Heart left ventricle (tissue), 13 donors: ENCODE results near the gene GPR39.

ENCODE experiments used
- CTCF ChIP-seq, 12 donors: fragments of 200-600 bp; sonication (generic) in 4 of 12; IDR thresholded peaks; one replicate each; pipeline versions ENCODE4 v1.5.0 to v1.8.0; 2018 to 2022; ENCODE audit warnings: antibody characterized with exemption in 12 of 12, mild to moderate bottlenecking in 5 of 12
- POLR2A ChIP-seq, 2 donors: fragments of 450-650 bp; IDR thresholded peaks; one replicate each; pipeline ENCODE4 v1.6.1; 2017; ENCODE audit warnings: antibody characterized with exemption in 2 of 2, mild to moderate bottlenecking in 2 of 2, moderate library complexity in 2 of 2
- donor health status: ischemic (EF 13 %, LVEDD 7.1; RV severe dilation, severe dysfunction).
- donor health status: DM: no; HTN: yes; CAD: no.
- donor health status: DM: no; HTN: no; CAD: no.
- donor health status: ischemic (EF 25% LVEDD 6.9; RV normal size, moderate dysfunction).
- donor health status: ischemic (EF 25% LVEDD 5.7; RV mildly dilated, moderate dysfunction).
- donor health status: ischemic (EF 35%, LVEDD 5.7; RV mildly dilated, moderate dysfunction).
- donor health status: nonischemic (EF 11% LVEDD 7.7; RV severe dilation, severe dysfunction).
- donor health status: DM: yes; HTN: yes; CAD: no.
- donor health status: PGD.
- donor health status: ischemic (EF 29% LVEDD 5.4; RV normal size, mild dysfunction).
- donor health status: nonischemic (EF 23%, LVEDD 6.1; RV moderate dilation, normal function).

DNA sequence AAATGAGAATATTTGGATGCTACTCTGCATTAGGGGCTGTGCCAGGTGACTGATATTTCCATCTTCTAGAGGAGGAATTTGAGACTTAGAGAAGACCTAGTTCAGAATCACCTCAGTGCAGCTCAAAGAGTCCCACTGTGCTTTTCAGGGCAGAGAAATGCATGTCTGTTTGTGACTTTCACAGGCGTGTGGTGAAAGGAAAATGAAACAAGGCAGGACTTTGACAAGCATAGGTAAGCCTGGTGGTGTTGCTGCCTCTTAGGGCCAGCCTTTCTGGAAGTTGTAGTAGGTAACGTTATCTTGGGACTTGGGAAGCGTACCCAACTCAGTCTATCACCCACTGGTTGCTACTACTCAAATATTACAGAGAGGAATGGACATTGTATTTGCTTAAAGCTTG lies 2.6 kb downstream of the GPR39 start:
- no peak for TF ChIP-seq CTCF (IDR thresholded peaks at IDR 0.05)
- no peak for TF ChIP-seq POLR2A (IDR thresholded peaks at IDR 0.05)
